Brain microvascular endothelial cell (primary cell): Measurements from ENCODE around the gene ATG101.

ENCODE experiments used
- DNase-seq: peaks from one replicate; pipeline ENCODE4 v3.0.0-alpha.2; 2020
- H3K27ac ChIP-seq: fragments of 250-450 bp; sonication (Bioruptor Pico); 2 replicates; pipeline ENCODE4 v1.5.1; 2020; ENCODE audit warnings: mild to moderate bottlenecking, moderate library complexity
- H3K27me3 ChIP-seq: fragments of 250-450 bp; sonication (Bioruptor Pico); replicated peaks from 2 replicates; pipeline ENCODE4 v1.5.1; 2020; ENCODE audit warnings: mild to moderate bottlenecking
- H3K36me3 ChIP-seq: fragments of 250-450 bp; sonication (Bioruptor Pico); replicated peaks from 2 replicates; pipeline ENCODE4 v1.5.1; 2020; ENCODE audit warnings: mild to moderate bottlenecking
- H3K4me3 ChIP-seq: 2 replicates; pipeline ENCODE4 v1.5.1; 2011; ENCODE audit warnings: low read depth, mild to moderate bottlenecking, control low read depth, low read length, moderate library complexity
- CTCF ChIP-seq: IDR thresholded peaks from 2 replicates; pipeline ENCODE4 v1.5.1; 2011; ENCODE audit warnings: low read depth, mild to moderate bottlenecking, moderate library complexity, low read length, control low read depth, inconsistent platforms; ENCODE audit errors: missing control alignments
- in situ Hi-C: cut with HindIII; loops from 2 replicates; pipeline ENCODE4 v1.10.0; 2017; ENCODE audit warnings: low sequenced_read_pairs, low pct_ligation_motif_present

ATG101 gene

GRCh38 chr12:52067081-52067374 is 2.8 kb upstream of the ATG101 start:
- no peak for TF ChIP-seq CTCF
- Histone ChIP-seq H3K4me3 (no peak overlapping the region), H3K27me3 (no peaks in the 10 kb centered on the region), H3K27ac (no peak overlapping the region), H3K36me3 (no peaks in the 10 kb centered on the region)
- in situ Hi-C loops, result no loop called here
- DNase-seq, result no peak

- H3K27ac ChIP-seq, result peak overlapping the region; percentile 98
- TF ChIP-seq CTCF, result no peak
- no peak for DNase-seq
- H3K36me3 ChIP-seq, result peaks cover 12% of the 10 kb centered on the region
- H3K4me3 ChIP-seq, result peak overlapping the region; percentile 99
- in situ Hi-C loops, result no loop called here
- no peaks in the 10 kb centered on the region for H3K27me3 ChIP-seq
Measured at GRCh38 chr12:52070185-52070925, 577 bp downstream of the ATG101 start.

- Histone ChIP-seq H3K4me3 (no peak overlapping the region), H3K36me3 (peaks cover 40% of the 10 kb centered on the region), H3K27ac (no peak overlapping the region), H3K27me3 (no peaks in the 10 kb centered on the region)
- peak; percentile 75 for DNase-seq
- no peak for TF ChIP-seq CTCF
- in situ Hi-C loops, result no loop called here
Measured at GRCh38 chr12:52073531-52074381, 4.0 kb downstream of the ATG101 start.

GRCh38 chr12:52074971-52075724 is 5.4 kb downstream of the ATG101 start:
- H3K36me3 ChIP-seq, result peaks cover 47% of the 10 kb centered on the region
- in situ Hi-C loops, result no loop called here
- no peak overlapping the region for H3K27ac ChIP-seq
- H3K27me3 ChIP-seq, result no peaks in the 10 kb centered on the region
- TF ChIP-seq CTCF, result no peak
- no peak for DNase-seq
- no peak overlapping the region for H3K4me3 ChIP-seq

- H3K27ac ChIP-seq, result no peak overlapping the region
- no peak for DNase-seq
- no peaks in the 10 kb centered on the region for H3K27me3 ChIP-seq
- H3K36me3 ChIP-seq, result peaks cover 47% of the 10 kb centered on the region
- H3K4me3 ChIP-seq, result no peak overlapping the region
- no peak for TF ChIP-seq CTCF
- in situ Hi-C loops, result no loop called here
Measured at GRCh38 chr12:52076811-52077210, 7.0 kb downstream of the ATG101 start.
